Ishikawa (cell line): ENCODE data around the gene NNAT.

Experiments used
- CEBPB ChIP-seq: IDR thresholded peaks from 2 replicates; pipeline ENCODE4 v1.6.1; 2012
- CREB1 ChIP-seq: IDR thresholded peaks from 2 replicates; pipeline ENCODE4 v1.6.1; 2012; ENCODE audit warnings: low read depth
- EP300 ChIP-seq: IDR thresholded peaks from 2 replicates; pipeline ENCODE4 v1.6.1; 2012; ENCODE audit warnings: borderline replicate concordance
- NFIC ChIP-seq: IDR thresholded peaks from 2 replicates; pipeline ENCODE4 v1.6.1; 2012
- TAF1 ChIP-seq: IDR thresholded peaks from 2 replicates; pipeline ENCODE4 v1.6.1; 2012; ENCODE audit warnings: low read depth, mild to moderate bottlenecking
- TCF12 ChIP-seq: IDR thresholded peaks from 2 replicates; pipeline ENCODE4 v1.6.1; 2012; ENCODE audit warnings: low read depth
- TEAD4 ChIP-seq: IDR thresholded peaks from 2 replicates; pipeline ENCODE4 v1.6.1; 2012
- YY1 ChIP-seq: IDR thresholded peaks from 2 replicates; pipeline ENCODE4 v1.6.1; 2012; ENCODE audit warnings: low read depth
- TF ChIP-seq, protein P1 (sequence below): IDR thresholded peaks from 2 replicates; pipeline ENCODE4 v1.6.1; 2012
- TF ChIP-seq, protein P2 (sequence below): IDR thresholded peaks from 2 replicates; pipeline ENCODE4 v1.6.1; 2012
- TF ChIP-seq, protein P3 (sequence below): IDR thresholded peaks from 2 replicates; pipeline ENCODE4 v1.6.1; 2012; ENCODE audit warnings: low read depth, mild to moderate bottlenecking

- TF ChIP-seq, protein P1, sequence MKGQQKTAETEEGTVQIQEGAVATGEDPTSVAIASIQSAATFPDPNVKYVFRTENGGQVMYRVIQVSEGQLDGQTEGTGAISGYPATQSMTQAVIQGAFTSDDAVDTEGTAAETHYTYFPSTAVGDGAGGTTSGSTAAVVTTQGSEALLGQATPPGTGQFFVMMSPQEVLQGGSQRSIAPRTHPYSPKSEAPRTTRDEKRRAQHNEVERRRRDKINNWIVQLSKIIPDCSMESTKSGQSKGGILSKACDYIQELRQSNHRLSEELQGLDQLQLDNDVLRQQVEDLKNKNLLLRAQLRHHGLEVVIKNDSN, result no peak
- no peak for TF ChIP-seq EP300
- no peak for TF ChIP-seq CREB1
- TF ChIP-seq NFIC, result no peak
- TF ChIP-seq TEAD4, result no peak
- TF ChIP-seq, protein P2, sequence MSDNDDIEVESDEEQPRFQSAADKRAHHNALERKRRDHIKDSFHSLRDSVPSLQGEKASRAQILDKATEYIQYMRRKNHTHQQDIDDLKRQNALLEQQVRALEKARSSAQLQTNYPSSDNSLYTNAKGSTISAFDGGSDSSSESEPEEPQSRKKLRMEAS, result no peak
- no peak for TF ChIP-seq YY1
- no peak for TF ChIP-seq CEBPB
- TF ChIP-seq TCF12, result no peak
- TF ChIP-seq, protein P3, sequence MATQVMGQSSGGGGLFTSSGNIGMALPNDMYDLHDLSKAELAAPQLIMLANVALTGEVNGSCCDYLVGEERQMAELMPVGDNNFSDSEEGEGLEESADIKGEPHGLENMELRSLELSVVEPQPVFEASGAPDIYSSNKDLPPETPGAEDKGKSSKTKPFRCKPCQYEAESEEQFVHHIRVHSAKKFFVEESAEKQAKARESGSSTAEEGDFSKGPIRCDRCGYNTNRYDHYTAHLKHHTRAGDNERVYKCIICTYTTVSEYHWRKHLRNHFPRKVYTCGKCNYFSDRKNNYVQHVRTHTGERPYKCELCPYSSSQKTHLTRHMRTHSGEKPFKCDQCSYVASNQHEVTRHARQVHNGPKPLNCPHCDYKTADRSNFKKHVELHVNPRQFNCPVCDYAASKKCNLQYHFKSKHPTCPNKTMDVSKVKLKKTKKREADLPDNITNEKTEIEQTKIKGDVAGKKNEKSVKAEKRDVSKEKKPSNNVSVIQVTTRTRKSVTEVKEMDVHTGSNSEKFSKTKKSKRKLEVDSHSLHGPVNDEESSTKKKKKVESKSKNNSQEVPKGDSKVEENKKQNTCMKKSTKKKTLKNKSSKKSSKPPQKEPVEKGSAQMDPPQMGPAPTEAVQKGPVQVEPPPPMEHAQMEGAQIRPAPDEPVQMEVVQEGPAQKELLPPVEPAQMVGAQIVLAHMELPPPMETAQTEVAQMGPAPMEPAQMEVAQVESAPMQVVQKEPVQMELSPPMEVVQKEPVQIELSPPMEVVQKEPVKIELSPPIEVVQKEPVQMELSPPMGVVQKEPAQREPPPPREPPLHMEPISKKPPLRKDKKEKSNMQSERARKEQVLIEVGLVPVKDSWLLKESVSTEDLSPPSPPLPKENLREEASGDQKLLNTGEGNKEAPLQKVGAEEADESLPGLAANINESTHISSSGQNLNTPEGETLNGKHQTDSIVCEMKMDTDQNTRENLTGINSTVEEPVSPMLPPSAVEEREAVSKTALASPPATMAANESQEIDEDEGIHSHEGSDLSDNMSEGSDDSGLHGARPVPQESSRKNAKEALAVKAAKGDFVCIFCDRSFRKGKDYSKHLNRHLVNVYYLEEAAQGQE, result no peak
- no peak for TF ChIP-seq TAF1
Measured at GRCh38 chr20:37541326-37541725, 20.3 kb downstream of the NNAT start.
